Caco-2 (cell line): ENCODE measurements around the gene ANXA2. TPM values are rescaled to one million over a fixed set of nuclear protein-coding genes. Genes with fewer than 3 reads are reported as not detected.

Experiments used
- BruUV-seq: library from RNA; stranded (reverse); fragments of 400-500 nt; replicated peaks from 2 replicates; lab custom pipeline; 2021; lab: Mats Ljungman, UMichigan
- CTCF ChIA-PET: fragments of 300-600 bp; sonication (Branson Sonifier 250); formaldehyde crosslinking; loops from one replicate; lab custom pipeline; 2022; ENCODE audit warnings: antibody characterized with exemption; lab: Charles Lee
- POLR2A ChIA-PET: fragments of 300-600 bp; sonication (Branson Sonifier 250); formaldehyde crosslinking; loops from one replicate; lab custom pipeline; 2022; ENCODE audit warnings: antibody characterized with exemption; lab: Charles Lee
- DNase-seq, 2 experiments: peaks; one replicate each; pipeline versions ENCODE4 v3.0.0 to v3.0.0-alpha.2; 2020 to 2022
- H3K27me3 ChIP-seq: replicated peaks from 2 replicates; pipeline ENCODE4 v1.6.0; 2011; ENCODE audit warnings: low read length; ENCODE audit not compliant: control insufficient read depth, insufficient read depth
- H3K36me3 ChIP-seq: 2 replicates; pipeline ENCODE4 v1.5.1; 2011; ENCODE audit warnings: low read length; ENCODE audit not compliant: control insufficient read depth, insufficient read depth
- H3K4me1 ChIP-seq: fragments of 250-450 bp; sonication (Bioruptor Pico); 2 replicates; pipeline ENCODE4 v1.5.1; 2020; ENCODE audit warnings: mild to moderate bottlenecking
- H3K4me3 ChIP-seq: 2 replicates; pipeline ENCODE4 v1.5.1; 2011; ENCODE audit warnings: low read depth, mild to moderate bottlenecking, control low read depth, low read length
- H3K9me3 ChIP-seq: fragments of 250-450 bp; sonication (Bioruptor Pico); 2 replicates; pipeline ENCODE4 v1.5.1; 2020; ENCODE audit warnings: mild to moderate bottlenecking, moderate library complexity
- H3K27ac Mint-ChIP-seq: one replicate; pipeline ENCODE4 v1.8.0; 2022; ENCODE audit warnings: mixed read lengths; ENCODE audit not compliant: unreplicated experiment
- H3K27me3 Mint-ChIP-seq: one replicate; pipeline ENCODE4 v1.8.0; 2022; ENCODE audit warnings: mixed read lengths; ENCODE audit not compliant: insufficient read depth, unreplicated experiment
- H3K36me3 Mint-ChIP-seq: one replicate; pipeline ENCODE4 v1.8.0; 2022; ENCODE audit warnings: mild to moderate bottlenecking, mixed read lengths; ENCODE audit not compliant: insufficient read depth, unreplicated experiment
- H3K4me1 Mint-ChIP-seq: one replicate; pipeline ENCODE4 v1.8.0; 2022; ENCODE audit warnings: low read depth, mixed read lengths; ENCODE audit not compliant: unreplicated experiment
- H3K4me3 Mint-ChIP-seq: one replicate; pipeline ENCODE4 v1.8.0; 2022; ENCODE audit warnings: mild to moderate bottlenecking, moderate library complexity, mixed read lengths; ENCODE audit not compliant: unreplicated experiment
- H3K9me3 Mint-ChIP-seq: one replicate; pipeline ENCODE4 v1.8.0; 2022; ENCODE audit warnings: mixed read lengths; ENCODE audit not compliant: unreplicated experiment
- intact Hi-C: fragments of 100-400 bp; cut with micrococcal nuclease; formaldehyde crosslinking; loops from one replicate; pipeline ENCODE4 v1.10.0; 2022; ENCODE audit not compliant: unreplicated experiment
- total RNA-seq: library from RNA; stranded (reverse); gene quantifications from 2 replicates; pipeline ENCODE4 v1.2.3, GENCODE V29; 2022
- TF ChIP-seq, protein P1 (sequence below), 2 experiments: fragments of 200-600 bp in 1 of 2; IDR thresholded peaks; 1 replicate in 1 of 2; 2 replicates in 1 of 2; pipeline versions ENCODE4 v1.5.1 to v1.8.0; 2011 to 2022; ENCODE audit warnings: antibody characterized with exemption in 1 of 2, control low read depth in 1 of 2, inconsistent platforms in 1 of 2, low read depth in 1 of 2, low read length in 1 of 2, mild to moderate bottlenecking in 1 of 2, moderate library complexity in 1 of 2; ENCODE audit not compliant: insufficient read depth in 1 of 2, severe bottlenecking in 1 of 2, unreplicated experiment in 1 of 2

The ANXA2 gene
- total RNA-seq, 1 experiment from 2014 or later, result 1,141 TPM

DNA sequence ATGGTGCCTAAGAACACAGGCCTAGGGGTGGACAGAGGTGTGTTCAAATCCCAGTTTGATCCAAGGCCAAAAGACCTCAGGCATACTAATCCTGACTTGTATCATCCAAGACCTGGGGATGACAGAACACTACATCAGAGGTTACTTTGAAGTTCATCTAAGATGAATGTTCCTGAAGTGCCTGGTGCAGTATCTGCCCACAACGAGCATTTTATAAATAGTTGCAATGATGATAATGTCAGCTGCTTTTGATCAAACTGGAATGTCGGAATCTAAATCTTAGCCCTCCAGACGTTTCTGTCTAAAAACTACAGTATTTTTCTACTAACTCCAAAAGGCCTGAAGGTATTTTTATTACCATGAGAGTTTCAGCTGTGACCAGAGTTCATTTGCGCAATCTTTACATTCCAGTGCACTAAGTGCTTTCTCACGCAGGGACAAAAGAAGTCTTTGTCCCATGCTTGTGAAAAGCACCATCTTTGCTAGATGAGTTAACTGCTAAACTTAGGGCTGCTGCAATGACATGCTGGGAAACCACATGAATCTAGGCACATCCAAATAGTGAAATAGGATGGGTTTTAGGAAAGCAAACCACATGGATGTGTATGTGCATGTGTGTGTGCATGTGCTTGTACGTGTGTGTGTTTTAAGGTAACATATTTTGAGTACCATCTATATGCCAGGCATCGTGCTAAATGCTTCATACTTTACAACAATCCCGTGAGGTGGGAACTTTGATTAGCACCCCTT lies 18.1 kb downstream of the ANXA2 start:
- Mint-ChIP-seq H3K27ac (peak overlapping the region; percentile 89), H3K9me3 (no peaks in the 10 kb centered on the region), H3K36me3 (peaks cover 100% of the 10 kb centered on the region), H3K27me3 (no peaks in the 10 kb centered on the region), H3K4me3 (peak overlapping the region; percentile 50), H3K4me1 (peaks cover 60% of the 10 kb centered on the region)
- ChIA-PET CTCF (no interaction called here), POLR2A (interaction anchor here (1.0 kb wide), 1 partner anchor 18 kb away, joined by 3 read pairs; the partner anchor contains the start of gene ANXA2)
- Histone ChIP-seq H3K27me3 (no peaks in the 10 kb centered on the region), H3K36me3 (peaks cover 8% of the 10 kb centered on the region), H3K4me1 (peaks cover 83% of the 10 kb centered on the region), H3K4me3 (no peak overlapping the region), H3K9me3 (no peaks in the 10 kb centered on the region)
- TF ChIP-seq, protein P1, sequence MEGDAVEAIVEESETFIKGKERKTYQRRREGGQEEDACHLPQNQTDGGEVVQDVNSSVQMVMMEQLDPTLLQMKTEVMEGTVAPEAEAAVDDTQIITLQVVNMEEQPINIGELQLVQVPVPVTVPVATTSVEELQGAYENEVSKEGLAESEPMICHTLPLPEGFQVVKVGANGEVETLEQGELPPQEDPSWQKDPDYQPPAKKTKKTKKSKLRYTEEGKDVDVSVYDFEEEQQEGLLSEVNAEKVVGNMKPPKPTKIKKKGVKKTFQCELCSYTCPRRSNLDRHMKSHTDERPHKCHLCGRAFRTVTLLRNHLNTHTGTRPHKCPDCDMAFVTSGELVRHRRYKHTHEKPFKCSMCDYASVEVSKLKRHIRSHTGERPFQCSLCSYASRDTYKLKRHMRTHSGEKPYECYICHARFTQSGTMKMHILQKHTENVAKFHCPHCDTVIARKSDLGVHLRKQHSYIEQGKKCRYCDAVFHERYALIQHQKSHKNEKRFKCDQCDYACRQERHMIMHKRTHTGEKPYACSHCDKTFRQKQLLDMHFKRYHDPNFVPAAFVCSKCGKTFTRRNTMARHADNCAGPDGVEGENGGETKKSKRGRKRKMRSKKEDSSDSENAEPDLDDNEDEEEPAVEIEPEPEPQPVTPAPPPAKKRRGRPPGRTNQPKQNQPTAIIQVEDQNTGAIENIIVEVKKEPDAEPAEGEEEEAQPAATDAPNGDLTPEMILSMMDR (IDR thresholded peaks at IDR 0.05; ENCODE audit: insufficient read depth in 1 of 2, low read depth in 1 of 2, low read length in 1 of 2, severe bottlenecking in 1 of 2, unreplicated experiment in 1 of 2), result no peak
- BruUV-seq, result no TSS peak
- peak; percentile 84 to 86 for DNase-seq
- intact Hi-C loops, result loop anchor here (1.0 kb wide), 1 partner anchor 14 kb away; no protein-coding TSS in a partner anchor

- intact Hi-C loops, result loop anchor here (1.0 kb wide), 1 partner anchor 14 kb away; no protein-coding TSS in a partner anchor
- ChIA-PET CTCF (no interaction called here), POLR2A (interaction anchor here (1.0 kb wide), 1 partner anchor 19 kb away, joined by 3 read pairs; the partner anchor contains the start of gene ANXA2)
- H3K4me1 Mint-ChIP-seq, result peaks cover 62% of the 10 kb centered on the region
- Histone ChIP-seq H3K4me1 (peaks cover 85% of the 10 kb centered on the region), H3K4me3 (no peak overlapping the region), H3K9me3 (no peaks in the 10 kb centered on the region), H3K27me3 (no peaks in the 10 kb centered on the region), H3K36me3 (peaks cover 8% of the 10 kb centered on the region)
- peaks cover 100% of the 10 kb centered on the region for H3K36me3 Mint-ChIP-seq
- TF ChIP-seq, protein P1 (IDR thresholded peaks at IDR 0.05; ENCODE audit: insufficient read depth in 1 of 2, low read depth in 1 of 2, low read length in 1 of 2, severe bottlenecking in 1 of 2, unreplicated experiment in 1 of 2), result no peak
- no peaks in the 10 kb centered on the region for H3K27me3 Mint-ChIP-seq
- no peak for DNase-seq
- no peak overlapping the region for H3K4me3 Mint-ChIP-seq
- BruUV-seq, result TSS peak; percentile 2
- H3K27ac Mint-ChIP-seq, result peak overlapping the region; percentile 89
- no peaks in the 10 kb centered on the region for H3K9me3 Mint-ChIP-seq
These were observed 18.6 kb downstream of the ANXA2 start for GRCh38 chr15:60379185-60379524.

DNA sequence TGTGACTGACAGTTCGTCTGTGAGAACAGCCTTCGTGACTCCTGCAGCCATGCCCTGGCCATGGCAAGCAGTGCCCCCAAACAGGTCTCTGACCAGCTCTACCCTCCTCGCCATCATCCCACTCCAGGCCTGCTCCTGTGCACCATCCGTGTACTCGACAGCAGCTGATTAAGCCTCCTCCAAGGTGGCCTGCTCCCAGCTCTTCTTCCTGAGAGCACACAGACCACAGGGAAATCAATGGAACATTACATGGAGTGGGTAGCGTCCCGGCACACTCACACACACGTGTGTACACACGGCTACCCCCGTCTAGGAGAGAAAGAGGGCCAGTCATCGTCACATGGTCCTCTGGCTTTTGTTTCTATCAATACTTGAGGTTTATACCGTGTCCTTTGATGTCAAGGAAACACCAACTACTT lies 21.1 kb downstream of the ANXA2 start:
- intact Hi-C loops, result no loop called here
- Histone ChIP-seq H3K36me3 (peaks cover 5% of the 10 kb centered on the region), H3K4me3 (no peak overlapping the region), H3K27me3 (no peaks in the 10 kb centered on the region), H3K9me3 (no peaks in the 10 kb centered on the region), H3K4me1 (peaks cover 78% of the 10 kb centered on the region)
- Mint-ChIP-seq H3K4me1 (peaks cover 55% of the 10 kb centered on the region), H3K9me3 (no peaks in the 10 kb centered on the region), H3K4me3 (no peak overlapping the region), H3K27me3 (no peaks in the 10 kb centered on the region), H3K36me3 (peaks cover 99% of the 10 kb centered on the region), H3K27ac (peak overlapping the region; percentile 87)
- ChIA-PET CTCF (no interaction called here), POLR2A (no interaction called here)
- TF ChIP-seq, protein P1 (IDR thresholded peaks at IDR 0.05; ENCODE audit: insufficient read depth in 1 of 2, low read depth in 1 of 2, low read length in 1 of 2, severe bottlenecking in 1 of 2, unreplicated experiment in 1 of 2), result no peak
- BruUV-seq, result no TSS peak
- no peak for DNase-seq
